Gastroesophageal sphincter (tissue), 4 donors: Measurements from ENCODE around the gene GRM8. TPM values are rescaled to one million over a fixed set of nuclear protein-coding genes. Genes with fewer than 3 reads are reported as not detected.

Source experiments
- ATAC-seq: fragments of 150-250 bp; one replicate; pipeline ENCODE4 v1.9.1; 2016; ENCODE audit warnings: mild to moderate bottlenecking, moderate library complexity
- H3K27ac ChIP-seq, 4 donors: fragments of 200-600 bp; sonication (generic) in 3 of 4; 1 replicate in 3 of 4; 2 replicates in 1 of 4; pipeline ENCODE4 v1.5.1; 2016 to 2019
- H3K27me3 ChIP-seq: fragments of 200-600 bp; sonication (generic); one replicate; pipeline ENCODE4 v1.5.1; 2019
- H3K36me3 ChIP-seq, 2 donors: fragments of 200-600 bp; sonication (generic); one replicate each; pipeline ENCODE4 v1.5.1; 2019; ENCODE audit warnings: control low read depth in 1 of 2
- H3K4me1 ChIP-seq, 3 donors: fragments of 200-600 bp; sonication (generic); 1 replicate in 2 of 3; 2 replicates in 1 of 3; pipeline ENCODE4 v1.5.1; 2016 to 2019; ENCODE audit warnings: control low read depth in 2 of 3
- H3K4me3 ChIP-seq, 2 donors: fragments of 200-600 bp; sonication (generic); one replicate each; pipeline ENCODE4 v1.5.1; 2019; ENCODE audit warnings: mild to moderate bottlenecking in 1 of 2, moderate library complexity in 1 of 2
- H3K9me3 ChIP-seq, 3 donors: fragments of 200-600 bp; sonication (generic); one replicate each; pipeline ENCODE4 v1.5.1; 2017 to 2019; ENCODE audit warnings: control low read depth in 2 of 3
- EP300 ChIP-seq: sonication (generic); formaldehyde crosslinking; IDR thresholded peaks from one replicate; pipeline ENCODE4 v1.6.1; 2017; ENCODE audit warnings: antibody characterized with exemption, mild to moderate bottlenecking
- POLR2A ChIP-seq, 2 donors: fragments of 450-650 bp; IDR thresholded peaks; one replicate each; pipeline ENCODE4 v1.6.1; 2017; ENCODE audit warnings: antibody characterized with exemption in 2 of 2, mild to moderate bottlenecking in 2 of 2, moderate library complexity in 1 of 2
- POLR2AphosphoS5 ChIP-seq: sonication (generic); formaldehyde crosslinking; IDR thresholded peaks from one replicate; pipeline ENCODE4 v1.6.1; 2017; ENCODE audit warnings: antibody characterized with exemption
- WGBS, 2 donors: methylation state at CpG; one replicate each; pipeline ENCODE4 v1.1.5; 2018; ENCODE audit warnings: low coverage in 1 of 2; 5-methylcytosine and 5-hydroxymethylcytosine counted together
- total RNA-seq, 4 donors: library from RNA; depleted of rRNA; stranded (reverse); fragments of >200 nt; gene quantifications; one replicate each; pipeline ENCODE4 v1.1.0, GENCODE V29; 2016
- TF ChIP-seq, protein P1 (sequence below), 4 experiments: fragments of 200-600 bp in 2 of 4; fragments of 450-650 bp in 2 of 4; sonication (generic) in 1 of 4; IDR thresholded peaks; one replicate each; pipeline ENCODE4 v1.5.1; 2017 to 2019; ENCODE audit warnings: antibody characterized with exemption in 4 of 4, mild to moderate bottlenecking in 2 of 4, moderate library complexity in 2 of 4

The GRM8 gene
- total RNA-seq, 4 donors from 2014 or later = 0.07 to 3.4 (median 0.93) TPM; not detected in 1

- Histone ChIP-seq H3K27me3 (peaks cover 81% of the 10 kb centered on the region), H3K4me3 (peak overlapping the region in 1 of 2 donors; percentile 73), H3K9me3 (no peaks in the 10 kb centered on the region), H3K27ac (no peak overlapping the region), H3K4me1 (peaks cover 0 to 42% (median 14%) of the 10 kb centered on the region in 3 donors), H3K36me3 (no peaks in the 10 kb centered on the region)
- ATAC-seq = no peak
- WGBS, 2 donors = 21 to 34% methylated on average over 7 to 11 of the region's 11 CpGs
- no peak for TF ChIP-seq EP300
- TF ChIP-seq, protein P1, sequence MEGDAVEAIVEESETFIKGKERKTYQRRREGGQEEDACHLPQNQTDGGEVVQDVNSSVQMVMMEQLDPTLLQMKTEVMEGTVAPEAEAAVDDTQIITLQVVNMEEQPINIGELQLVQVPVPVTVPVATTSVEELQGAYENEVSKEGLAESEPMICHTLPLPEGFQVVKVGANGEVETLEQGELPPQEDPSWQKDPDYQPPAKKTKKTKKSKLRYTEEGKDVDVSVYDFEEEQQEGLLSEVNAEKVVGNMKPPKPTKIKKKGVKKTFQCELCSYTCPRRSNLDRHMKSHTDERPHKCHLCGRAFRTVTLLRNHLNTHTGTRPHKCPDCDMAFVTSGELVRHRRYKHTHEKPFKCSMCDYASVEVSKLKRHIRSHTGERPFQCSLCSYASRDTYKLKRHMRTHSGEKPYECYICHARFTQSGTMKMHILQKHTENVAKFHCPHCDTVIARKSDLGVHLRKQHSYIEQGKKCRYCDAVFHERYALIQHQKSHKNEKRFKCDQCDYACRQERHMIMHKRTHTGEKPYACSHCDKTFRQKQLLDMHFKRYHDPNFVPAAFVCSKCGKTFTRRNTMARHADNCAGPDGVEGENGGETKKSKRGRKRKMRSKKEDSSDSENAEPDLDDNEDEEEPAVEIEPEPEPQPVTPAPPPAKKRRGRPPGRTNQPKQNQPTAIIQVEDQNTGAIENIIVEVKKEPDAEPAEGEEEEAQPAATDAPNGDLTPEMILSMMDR (IDR thresholded peaks at IDR 0.05) = no peak
- TF ChIP-seq POLR2A (IDR thresholded peaks at IDR 0.05) = no peak
- TF ChIP-seq POLR2AphosphoS5 = no peak
Measured at GRCh38 chr7:127254163-127254684, 1.5 kb upstream of the GRM8 start.

- peak overlapping the region in 3 of 4 donors; percentile 3 to 66 (median 63) for H3K27ac ChIP-seq
- H3K27me3 ChIP-seq = peaks cover 85% of the 10 kb centered on the region
- H3K9me3 ChIP-seq = no peaks in the 10 kb centered on the region
- H3K4me3 ChIP-seq = peak overlapping the region; percentile 49 to 73
- H3K36me3 ChIP-seq = no peaks in the 10 kb centered on the region
- 0% methylated on average over 2 to 3 of the region's 84 CpGs for WGBS, 2 donors
- no peak for TF ChIP-seq EP300
- TF ChIP-seq, protein P1 (IDR thresholded peaks at IDR 0.05) = peak; percentile 65 to 96 (median 79)
- H3K4me1 ChIP-seq = peaks cover 0 to 42% (median 14%) of the 10 kb centered on the region in 3 donors
- ATAC-seq = peak; percentile 74
Measured at GRCh38 chr7:127253281-127254162, 781 bp upstream of the GRM8 start.

- TF ChIP-seq, protein P1 (IDR thresholded peaks at IDR 0.05) = no peak
- TF ChIP-seq POLR2A (IDR thresholded peaks at IDR 0.05) = no peak
- TF ChIP-seq POLR2AphosphoS5 = no peak
- no peak for TF ChIP-seq EP300
- Histone ChIP-seq H3K4me3 (peak overlapping the region; percentile 49 to 73), H3K36me3 (no peaks in the 10 kb centered on the region), H3K9me3 (no peaks in the 10 kb centered on the region), H3K27ac (peak overlapping the region in 2 of 4 donors; percentile 63 to 66), H3K4me1 (peaks cover 0 to 42% (median 14%) of the 10 kb centered on the region in 3 donors), H3K27me3 (peaks cover 85% of the 10 kb centered on the region)
- WGBS, 2 donors = 0% methylated on average over 2 to 7 of the region's 11 CpGs
- ATAC-seq = no peak
Measured at GRCh38 chr7:127252377-127252713, 396 bp downstream of the GRM8 start.

DNA sequence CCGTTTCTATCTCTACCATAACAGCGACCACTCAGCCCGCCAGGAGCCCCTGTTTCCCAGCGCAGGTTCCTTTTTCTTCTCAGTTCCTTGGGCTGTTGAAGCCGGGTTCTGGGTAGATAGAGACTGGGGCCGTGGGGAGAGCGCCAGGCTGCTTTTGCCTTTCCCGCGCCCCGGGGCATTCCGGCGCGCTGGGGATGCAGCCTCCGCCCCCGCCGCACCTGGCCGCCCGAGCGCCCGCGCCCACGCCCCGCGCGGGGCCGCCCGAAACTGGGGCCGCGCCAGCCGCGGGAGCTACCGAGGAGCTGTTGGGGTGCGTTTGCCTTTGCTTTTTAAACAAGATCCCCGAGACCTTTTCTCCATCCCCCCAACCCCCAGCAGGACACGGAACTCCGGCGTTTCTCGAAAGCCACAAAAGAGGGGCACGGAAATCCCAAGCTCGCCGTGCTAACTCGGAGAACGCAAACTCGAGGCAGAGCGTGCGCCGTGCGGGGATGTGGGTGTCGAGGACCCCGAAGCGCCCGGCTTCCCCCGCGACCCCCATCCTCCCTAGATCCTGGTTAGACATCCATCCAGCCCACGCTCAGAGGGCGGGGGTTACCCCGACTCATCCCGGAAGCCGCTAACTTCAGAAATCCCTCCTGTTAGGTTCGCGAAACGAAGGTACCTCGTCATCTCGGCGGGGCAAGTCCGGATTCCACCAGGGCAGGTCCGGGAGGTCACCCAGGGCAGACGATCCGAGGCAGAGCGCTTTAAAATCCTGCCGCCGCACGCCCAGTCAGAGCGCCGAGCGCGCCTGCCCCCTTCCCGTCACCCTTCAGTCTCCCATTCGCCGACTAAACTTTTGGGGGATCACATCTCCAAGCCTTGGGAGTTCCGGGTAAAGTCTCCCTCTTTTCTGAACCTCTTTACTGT lies 1.0 kb downstream of the GRM8 start:
- WGBS, 2 donors = 0% methylated on average over 7 to 8 of the region's 81 CpGs
- H3K4me1 ChIP-seq = peaks cover 0 to 42% (median 14%) of the 10 kb centered on the region in 3 donors
- no peaks in the 10 kb centered on the region for H3K36me3 ChIP-seq
- H3K4me3 ChIP-seq = peak overlapping the region; percentile 49 to 73
- H3K9me3 ChIP-seq = no peaks in the 10 kb centered on the region
- H3K27ac ChIP-seq = no peak overlapping the region
- ATAC-seq = no peak
- H3K27me3 ChIP-seq = peaks cover 84% of the 10 kb centered on the region
- no peak for TF ChIP-seq POLR2A (IDR thresholded peaks at IDR 0.05)
- TF ChIP-seq EP300 = no peak
- TF ChIP-seq POLR2AphosphoS5 = no peak
- TF ChIP-seq, protein P1 (IDR thresholded peaks at IDR 0.05) = no peak
